Breast epithelium (tissue), 4 donors: ENCODE data around the gene ERAL1. TPM values are rescaled to one million over a fixed set of nuclear protein-coding genes. Genes with fewer than 3 reads are reported as not detected.

ENCODE experiments used
- DNase-seq, 2 donors: peaks; one replicate each; pipeline ENCODE4 v3.0.0-alpha.2; 2019; ENCODE audit warnings: low spot score in 2 of 2
- H3K27ac ChIP-seq, 2 donors: fragments of 200-600 bp; sonication (generic) in 1 of 2; one replicate each; pipeline ENCODE4 v1.5.1; 2016 to 2019; ENCODE audit warnings: mild to moderate bottlenecking in 1 of 2
- H3K27me3 ChIP-seq, 2 donors: fragments of 200-600 bp; sonication (generic) in 1 of 2; one replicate each; pipeline versions ENCODE4 v1.5.1 to v1.6.0; 2017 to 2019; ENCODE audit warnings: control low read depth in 1 of 2, mild to moderate bottlenecking in 1 of 2
- H3K36me3 ChIP-seq: fragments of 200-600 bp; one replicate; pipeline ENCODE4 v1.5.1; 2019
- H3K4me1 ChIP-seq, 2 donors: fragments of 200-600 bp; sonication (generic); one replicate each; pipeline ENCODE4 v1.5.1; 2016 to 2019; ENCODE audit warnings: control low read depth in 1 of 2
- H3K4me3 ChIP-seq, 3 donors: fragments of 200-600 bp; sonication (generic); 1 replicate in 2 of 3; 2 replicates in 1 of 3; pipeline ENCODE4 v1.5.1; 2016 to 2019; ENCODE audit warnings: mild to moderate bottlenecking in 3 of 3, moderate library complexity in 2 of 3
- H3K9me3 ChIP-seq, 2 donors: fragments of 200-600 bp; sonication (generic) in 1 of 2; one replicate each; pipeline ENCODE4 v1.5.1; 2016 to 2019; ENCODE audit warnings: control low read depth in 1 of 2
- CTCF ChIP-seq, 3 donors: fragments of 450-650 bp; IDR thresholded peaks; one replicate each; pipeline ENCODE4 v1.5.1; 2016 to 2017; ENCODE audit warnings: antibody characterized with exemption in 3 of 3, mild to moderate bottlenecking in 3 of 3, moderate library complexity in 3 of 3
- POLR2A ChIP-seq: fragments of 450-650 bp; IDR thresholded peaks from one replicate; pipeline ENCODE4 v1.6.1; 2016; ENCODE audit warnings: antibody characterized with exemption, mild to moderate bottlenecking, moderate library complexity
- POLR2AphosphoS5 ChIP-seq, 3 donors: sonication (generic); formaldehyde crosslinking; IDR thresholded peaks; one replicate each; pipeline ENCODE4 v1.6.1; 2017; ENCODE audit warnings: antibody characterized with exemption in 3 of 3
- intact Hi-C: fragments of 100-400 bp; cut with DNase I; formaldehyde crosslinking; loops from one replicate; pipeline ENCODE4 v1.15.1; 2023; ENCODE audit warnings: low total_unique reads
- total RNA-seq, 3 donors: library from RNA; depleted of rRNA; stranded (reverse); fragments of >200 nt; gene quantifications; one replicate each; pipeline ENCODE4 v1.1.0, GENCODE V29; 2016

ERAL1 gene
- total RNA-seq, 3 donors from 2014 or later: 24.3 to 51.2 (median 26.4) TPM

DNA sequence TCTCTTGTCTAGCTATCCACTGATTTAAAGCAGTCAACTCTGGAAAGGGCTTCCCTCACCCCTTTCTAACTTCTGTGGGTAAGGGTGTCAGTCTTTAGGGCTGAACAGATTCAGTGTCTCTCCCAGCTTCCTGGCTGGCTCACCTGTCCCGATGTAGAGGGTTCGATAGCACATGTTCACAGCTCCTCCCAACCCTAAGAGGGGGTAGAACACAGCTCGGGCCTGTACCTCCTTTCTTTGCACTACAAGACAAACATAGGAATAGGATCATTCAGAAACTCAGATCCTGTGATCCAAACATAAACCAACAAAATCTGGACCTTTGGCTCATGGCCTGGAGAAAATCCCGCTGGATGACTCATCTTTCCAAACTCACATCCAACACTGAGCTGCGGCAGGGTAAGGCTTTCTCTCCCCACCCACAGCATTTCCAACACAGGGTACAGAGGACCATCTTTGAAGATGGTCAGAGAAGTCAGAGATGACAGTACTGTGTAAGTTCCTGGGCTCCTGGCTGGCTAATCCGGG lies 53.9 kb downstream of the ERAL1 start:
- Histone ChIP-seq H3K36me3 (peaks cover 5% of the 10 kb centered on the region), H3K9me3 (no peaks in the 10 kb centered on the region), H3K27ac (peak overlapping the region; percentile 71 to 89), H3K27me3 (no peaks in the 10 kb centered on the region), H3K4me3 (no peak overlapping the region), H3K4me1 (peaks cover 0 to 3% of the 10 kb centered on the region in 2 donors)
- TF ChIP-seq POLR2AphosphoS5 (IDR thresholded peaks at IDR 0.05) (no peak), CTCF (IDR thresholded peaks at IDR 0.05) (no peak), POLR2A (no peak)
- intact Hi-C loops: loop anchor here (10.0 kb wide), 1 partner anchor 164 kb away; the partner anchor contains the start of gene TRAF4
- no peak for DNase-seq

- no peak for TF ChIP-seq POLR2A
- TF ChIP-seq POLR2AphosphoS5 (IDR thresholded peaks at IDR 0.05): no peak
- TF ChIP-seq CTCF (IDR thresholded peaks at IDR 0.05): no peak
- peaks cover 0 to 3% of the 10 kb centered on the region in 2 donors for H3K4me1 ChIP-seq
- DNase-seq: no peak
- intact Hi-C loops: no loop called here
- no peak overlapping the region for H3K4me3 ChIP-seq
- no peaks in the 10 kb centered on the region for H3K9me3 ChIP-seq
- H3K36me3 ChIP-seq: peaks cover 5% of the 10 kb centered on the region
- H3K27ac ChIP-seq: no peak overlapping the region
- H3K27me3 ChIP-seq: no peaks in the 10 kb centered on the region
Observed at GRCh38 chr17:28910534-28910933, 55.7 kb downstream of the ERAL1 start.

Other genes with a start within 250 kb of the ERAL1 start
- 10 to 100 TPM in 2 of 3 donors, 1 to 10 TPM in 1; 9.3 to 11.1 (median 11.0) TPM for gene RSKR, start 240.8 kb upstream of the ERAL1 start, total RNA-seq
- 100 to 1,000 TPM; 107 to 131 (median 107) TPM for gene BLTP2, start 209.9 kb upstream of the ERAL1 start, total RNA-seq
- 10 to 100 TPM; 38.1 to 66.6 (median 54.1) TPM for gene SDF2, start 193.1 kb upstream of the ERAL1 start, total RNA-seq
- 10 to 100 TPM; 62.6 to 69.9 (median 66.7) TPM for gene SUPT6H, start 192.8 kb upstream of the ERAL1 start, total RNA-seq
- 1 to 10 TPM; 1.6 to 2.3 (median 1.6) TPM for gene PROCA1, start 143.1 kb upstream of the ERAL1 start, total RNA-seq
- gene RAB34, start 137.1 kb upstream of the ERAL1 start, total RNA-seq: 100 to 1,000 TPM; 105 to 129 (median 123) TPM
- 100 to 1,000 TPM; 491 to 945 (median 754) TPM for gene RPL23A, start 135.0 kb upstream of the ERAL1 start, total RNA-seq
- gene TLCD1, start 128.8 kb upstream of the ERAL1 start, total RNA-seq: 1 to 10 TPM; 2.4 to 8.3 (median 3.9) TPM
- 1 to 10 TPM; 2.9 to 5.3 (median 2.9) TPM for gene NEK8, start 126.2 kb upstream of the ERAL1 start, total RNA-seq
- gene TRAF4, start 111.0 kb upstream of the ERAL1 start, total RNA-seq: 10 to 100 TPM; 12.3 to 63.6 (median 48.9) TPM
- gene FAM222B, start 12.2 kb upstream of the ERAL1 start, total RNA-seq: 10 to 100 TPM in 2 of 3 donors, 1 to 10 TPM in 1; 9.7 to 12.0 (median 10.5) TPM
- 10 to 100 TPM; 49.8 to 78.3 (median 56.9) TPM for gene FLOT2, start 42.7 kb downstream of the ERAL1 start, total RNA-seq
- 10 to 100 TPM in 2 of 3 donors, 1 to 10 TPM in 1; 3.2 to 20.6 (median 14.2) TPM for gene DHRS13, start 48.1 kb downstream of the ERAL1 start, total RNA-seq
- 10 to 100 TPM; 32.2 to 42.9 (median 40.3) TPM for gene PHF12, start 96.5 kb downstream of the ERAL1 start, total RNA-seq
- not detected for gene SEZ6, start 151.0 kb downstream of the ERAL1 start, total RNA-seq
- gene PIPOX, start 188.1 kb downstream of the ERAL1 start, total RNA-seq: 1 to 10 TPM; 1.3 to 3.0 (median 2.9) TPM